ENCODE data around the gene PMEL.
"Not testable (repeated sequence)": the region's sequence is repeated elsewhere in the genome, so short reads cannot be mapped to it uniquely, and the experiment has no call there.

PMEL gene

GRCh38 chr12:55995366-55995765 is 29.5 kb upstream of the PMEL start:
- Histone ChIP-seq H3K27me3 (ENCODE audit: insufficient read depth, low read length) (no peaks in the 10 kb centered on the region), H3K9ac (ENCODE audit: low read length) (no peak overlapping the region), H3K4me2 (ENCODE audit: low read length) (no peak overlapping the region), H2AFZ (ENCODE audit: low read length) (no peak overlapping the region), H3K4me1 (ENCODE audit: insufficient read depth, low read length, severe bottlenecking) (peaks cover 8% of the 10 kb centered on the region), H3F3A (ENCODE audit: insufficient read depth, low read length) (0 out of 2 replicates have a peak, but pooled peaks cover 4% of the 10 kb centered on the region), H4K20me1 (ENCODE audit: insufficient read depth, low read length) (no peaks in the 10 kb centered on the region), H3K4me3 (ENCODE audit: low read depth, low read length, poor library complexity, severe bottlenecking) (no peak overlapping the region), H3K36me3 (ENCODE audit: insufficient read depth, low read length) (peaks cover 48% of the 10 kb centered on the region), H3K9me3 (ENCODE audit: low read length) (no peaks in the 10 kb centered on the region), H3K9me2 (ENCODE audit: low read depth, low read length) (no peaks in the 10 kb centered on the region), H3K27ac (ENCODE audit: low read depth, low read length, poor library complexity, severe bottlenecking) (no peak overlapping the region), H3K79me2 (ENCODE audit: insufficient read depth, low read length) (no peaks in the 10 kb centered on the region)
- TF ChIP-seq CTCF (IDR thresholded peaks at IDR 0.05; ENCODE audit: low read length), result no peak
- TF ChIP-seq EZH2 (IDR thresholded peaks at IDR 0.05; ENCODE audit: borderline replicate concordance, low read length), result no peak

GRCh38 chr12:55993230-55993853 is 27.5 kb upstream of the PMEL start:
- TF ChIP-seq CTCF (IDR thresholded peaks at IDR 0.05; ENCODE audit: low read length), result no peak
- no peak for TF ChIP-seq EZH2 (IDR thresholded peaks at IDR 0.05; ENCODE audit: borderline replicate concordance, low read length)
- H3K9me3 ChIP-seq (ENCODE audit: low read length), result no peaks in the 10 kb centered on the region
- H3K4me2 ChIP-seq (ENCODE audit: low read length), result no peak overlapping the region
- 0 out of 2 replicates have a peak, but pooled peaks cover 4% of the 10 kb centered on the region for H3F3A ChIP-seq (ENCODE audit: insufficient read depth, low read length)
- H3K79me2 ChIP-seq (ENCODE audit: insufficient read depth, low read length), result no peaks in the 10 kb centered on the region
- H3K9ac ChIP-seq (ENCODE audit: low read length), result no peak overlapping the region
- H3K27me3 ChIP-seq (ENCODE audit: insufficient read depth, low read length), result no peaks in the 10 kb centered on the region
- H3K36me3 ChIP-seq (ENCODE audit: insufficient read depth, low read length), result peaks cover 61% of the 10 kb centered on the region
- no peaks in the 10 kb centered on the region for H3K9me2 ChIP-seq (ENCODE audit: low read depth, low read length)
- peaks cover 8% of the 10 kb centered on the region for H3K4me1 ChIP-seq (ENCODE audit: insufficient read depth, low read length, severe bottlenecking)
- H3K27ac ChIP-seq (ENCODE audit: low read depth, low read length, poor library complexity, severe bottlenecking), result no peak overlapping the region
- no peak overlapping the region for H2AFZ ChIP-seq (ENCODE audit: low read length)
- no peaks in the 10 kb centered on the region for H4K20me1 ChIP-seq (ENCODE audit: insufficient read depth, low read length)
- no peak overlapping the region for H3K4me3 ChIP-seq (ENCODE audit: low read depth, low read length, poor library complexity, severe bottlenecking)

- Histone ChIP-seq H3K27me3 (ENCODE audit: insufficient read depth, low read length) (no peaks in the 10 kb centered on the region), H3F3A (ENCODE audit: insufficient read depth, low read length) (0 out of 2 replicates have a peak, but pooled peaks cover 4% of the 10 kb centered on the region), H3K4me2 (ENCODE audit: low read length) (no peak overlapping the region), H3K4me3 (ENCODE audit: low read depth, low read length, poor library complexity, severe bottlenecking) (no peak overlapping the region), H4K20me1 (ENCODE audit: insufficient read depth, low read length) (no peaks in the 10 kb centered on the region), H3K36me3 (ENCODE audit: insufficient read depth, low read length) (peaks cover 76% of the 10 kb centered on the region), H3K9ac (ENCODE audit: low read length) (no peak overlapping the region), H3K9me3 (ENCODE audit: low read length) (no peaks in the 10 kb centered on the region), H3K9me2 (ENCODE audit: low read depth, low read length) (no peaks in the 10 kb centered on the region), H3K79me2 (ENCODE audit: insufficient read depth, low read length) (no peaks in the 10 kb centered on the region), H3K4me1 (ENCODE audit: insufficient read depth, low read length, severe bottlenecking) (no peaks in the 10 kb centered on the region), H2AFZ (ENCODE audit: low read length) (no peak overlapping the region), H3K27ac (ENCODE audit: low read depth, low read length, poor library complexity, severe bottlenecking) (no peak overlapping the region)
- TF ChIP-seq EZH2 (IDR thresholded peaks at IDR 0.05; ENCODE audit: borderline replicate concordance, low read length) (no peak), CTCF (IDR thresholded peaks at IDR 0.05; ENCODE audit: low read length) (no peak)
Measured at GRCh38 chr12:55991110-55991509, 25.3 kb upstream of the PMEL start.

GRCh38 chr12:55985976-55986375 is 20.1 kb upstream of the PMEL start:
- H3K79me2 ChIP-seq (ENCODE audit: insufficient read depth, low read length); H3K9me3 ChIP-seq (ENCODE audit: low read length); H3F3A ChIP-seq (ENCODE audit: insufficient read depth, low read length); H2AFZ ChIP-seq (ENCODE audit: low read length); H3K27me3 ChIP-seq (ENCODE audit: insufficient read depth, low read length); H3K9me2 ChIP-seq (ENCODE audit: low read depth, low read length); H3K4me2 ChIP-seq (ENCODE audit: low read length); H4K20me1 ChIP-seq (ENCODE audit: insufficient read depth, low read length); H3K4me3 ChIP-seq (ENCODE audit: low read depth, low read length, poor library complexity, severe bottlenecking); H3K9ac ChIP-seq (ENCODE audit: low read length); H3K27ac ChIP-seq (ENCODE audit: low read depth, low read length, poor library complexity, severe bottlenecking): not testable (repeated sequence)
- peaks cover 50% of the 10 kb centered on the region for H3K36me3 ChIP-seq (ENCODE audit: insufficient read depth, low read length)
- H3K4me1 ChIP-seq (ENCODE audit: insufficient read depth, low read length, severe bottlenecking), result peaks cover 25% of the 10 kb centered on the region

Measured in OCI-LY1 (cell line).